Osteoblast (primary cell): ENCODE measurements around the gene RAD51B. TPM values are rescaled to one million over a fixed set of nuclear protein-coding genes. Genes with fewer than 3 reads are reported as not detected.

Experiments
- DNase-seq: peaks from one replicate; pipeline ENCODE4 v3.0.0; 2011; ENCODE audit warnings: low spot score, mixed read lengths; ENCODE audit not compliant: insufficient read length; ENCODE audit errors: missing footprints
- H2AFZ ChIP-seq: 2 replicates; pipeline ENCODE4 v1.6.0; 2011; ENCODE audit warnings: mild to moderate bottlenecking, low read length
- H3K27ac ChIP-seq: 2 replicates; pipeline ENCODE4 v1.5.1; 2011; ENCODE audit warnings: mild to moderate bottlenecking, low read depth, low read length, moderate library complexity
- H3K27me3 ChIP-seq: 2 replicates; pipeline ENCODE4 v1.6.0; 2012; ENCODE audit warnings: mild to moderate bottlenecking, control low read depth, inconsistent platforms, low read length, moderate library complexity; ENCODE audit not compliant: insufficient read depth
- H3K36me3 ChIP-seq: 2 replicates; pipeline ENCODE4 v1.5.1; 2011; ENCODE audit warnings: mild to moderate bottlenecking, low read length, control low read depth, moderate library complexity; ENCODE audit not compliant: insufficient read depth
- H3K4me1 ChIP-seq: 2 replicates; pipeline ENCODE4 v1.5.1; 2011; ENCODE audit warnings: mild to moderate bottlenecking, low read length, control low read depth, moderate library complexity; ENCODE audit not compliant: insufficient read depth
- H3K4me2 ChIP-seq: 2 replicates; pipeline ENCODE4 v1.6.0; 2011; ENCODE audit warnings: mild to moderate bottlenecking, low read length; ENCODE audit not compliant: insufficient read depth
- H3K4me3 ChIP-seq: fragments of 200-600 bp; sonication (generic); 3 replicates; pipeline ENCODE4 v1.5.1; 2012; ENCODE audit warnings: mild to moderate bottlenecking, low read length, inconsistent platforms; ENCODE audit not compliant: insufficient read depth
- H3K79me2 ChIP-seq: 2 replicates; pipeline ENCODE4 v1.6.0; 2012; ENCODE audit warnings: mild to moderate bottlenecking, low read length, control low read depth, inconsistent platforms; ENCODE audit not compliant: insufficient read depth
- H3K9me3 ChIP-seq: 2 replicates; pipeline ENCODE4 v1.5.1; 2011; ENCODE audit warnings: low read depth, low read length, control low read depth
- H4K20me1 ChIP-seq: 2 replicates; pipeline ENCODE4 v1.6.0; 2012; ENCODE audit warnings: mild to moderate bottlenecking, low read length, control low read depth; ENCODE audit not compliant: insufficient read depth
- total RNA-seq: library from RNA; depleted of rRNA; stranded (reverse); fragments of >200 nt; gene quantifications from 2 replicates; pipeline ENCODE4 v1.2.3, GENCODE V29; 2012
- TF ChIP-seq, protein P1 (sequence below): IDR thresholded peaks from 2 replicates; pipeline ENCODE4 v1.5.1; 2011; ENCODE audit warnings: mild to moderate bottlenecking, low read depth, low read length, moderate library complexity; ENCODE audit errors: extremely low read depth

RAD51B gene
- total RNA-seq, 1 donor: 13.8 TPM

DNA sequence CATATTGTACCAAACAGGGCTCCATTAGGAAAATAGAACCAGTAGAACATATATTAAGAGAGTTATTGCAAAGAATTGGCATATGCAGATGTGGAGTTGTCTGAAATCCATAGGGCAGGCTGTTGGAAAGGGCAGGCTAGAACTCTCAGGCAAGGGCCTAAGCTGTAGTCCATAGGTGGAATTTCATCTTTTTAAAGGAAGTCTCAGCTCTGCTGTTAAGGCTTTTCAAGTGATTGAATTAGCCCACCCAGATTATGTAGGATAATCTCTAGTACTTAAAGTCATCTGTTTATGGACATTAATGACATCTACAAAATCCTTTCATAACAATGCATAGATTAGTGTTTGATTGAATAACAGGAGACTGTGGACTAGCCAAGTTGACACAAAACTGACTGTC lies 59.4 kb downstream of the RAD51B start:
- DNase-seq: no peak
- TF ChIP-seq, protein P1, sequence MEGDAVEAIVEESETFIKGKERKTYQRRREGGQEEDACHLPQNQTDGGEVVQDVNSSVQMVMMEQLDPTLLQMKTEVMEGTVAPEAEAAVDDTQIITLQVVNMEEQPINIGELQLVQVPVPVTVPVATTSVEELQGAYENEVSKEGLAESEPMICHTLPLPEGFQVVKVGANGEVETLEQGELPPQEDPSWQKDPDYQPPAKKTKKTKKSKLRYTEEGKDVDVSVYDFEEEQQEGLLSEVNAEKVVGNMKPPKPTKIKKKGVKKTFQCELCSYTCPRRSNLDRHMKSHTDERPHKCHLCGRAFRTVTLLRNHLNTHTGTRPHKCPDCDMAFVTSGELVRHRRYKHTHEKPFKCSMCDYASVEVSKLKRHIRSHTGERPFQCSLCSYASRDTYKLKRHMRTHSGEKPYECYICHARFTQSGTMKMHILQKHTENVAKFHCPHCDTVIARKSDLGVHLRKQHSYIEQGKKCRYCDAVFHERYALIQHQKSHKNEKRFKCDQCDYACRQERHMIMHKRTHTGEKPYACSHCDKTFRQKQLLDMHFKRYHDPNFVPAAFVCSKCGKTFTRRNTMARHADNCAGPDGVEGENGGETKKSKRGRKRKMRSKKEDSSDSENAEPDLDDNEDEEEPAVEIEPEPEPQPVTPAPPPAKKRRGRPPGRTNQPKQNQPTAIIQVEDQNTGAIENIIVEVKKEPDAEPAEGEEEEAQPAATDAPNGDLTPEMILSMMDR: no peak
- H3K79me2 ChIP-seq: no peaks in the 10 kb centered on the region
- H3K27ac ChIP-seq: no peak overlapping the region
- H3K27me3 ChIP-seq: no peaks in the 10 kb centered on the region
- H4K20me1 ChIP-seq: no peaks in the 10 kb centered on the region
- no peak overlapping the region for H2AFZ ChIP-seq
- no peak overlapping the region for H3K4me3 ChIP-seq
- no peak overlapping the region for H3K4me2 ChIP-seq
- no peaks in the 10 kb centered on the region for H3K9me3 ChIP-seq
- no peaks in the 10 kb centered on the region for H3K36me3 ChIP-seq
- H3K4me1 ChIP-seq: no peaks in the 10 kb centered on the region

GRCh38 chr14:67881225-67881624 lies 61.6 kb downstream of the RAD51B start:
- H3K36me3 ChIP-seq: no peaks in the 10 kb centered on the region
- H2AFZ ChIP-seq: no peak overlapping the region
- H3K4me3 ChIP-seq: no peak overlapping the region
- no peak overlapping the region for H3K4me2 ChIP-seq
- no peak for DNase-seq
- no peaks in the 10 kb centered on the region for H3K27me3 ChIP-seq
- TF ChIP-seq, protein P1: no peak
- H3K4me1 ChIP-seq: no peaks in the 10 kb centered on the region
- H4K20me1 ChIP-seq: no peaks in the 10 kb centered on the region
- H3K27ac ChIP-seq: no peak overlapping the region
- H3K79me2 ChIP-seq: no peaks in the 10 kb centered on the region
- no peaks in the 10 kb centered on the region for H3K9me3 ChIP-seq

- Histone ChIP-seq H3K4me1 (no peaks in the 10 kb centered on the region), H3K36me3 (no peaks in the 10 kb centered on the region), H3K27ac (no peak overlapping the region), H2AFZ (no peak overlapping the region), H3K27me3 (no peaks in the 10 kb centered on the region), H3K4me3 (no peak overlapping the region), H3K79me2 (no peaks in the 10 kb centered on the region), H3K9me3 (no peaks in the 10 kb centered on the region), H3K4me2 (no peak overlapping the region), H4K20me1 (no peaks in the 10 kb centered on the region)
- TF ChIP-seq, protein P1: no peak
- no peak for DNase-seq
Measured at GRCh38 chr14:67882986-67883555, 63.5 kb downstream of the RAD51B start.

- no peaks in the 10 kb centered on the region for H3K36me3 ChIP-seq
- no peaks in the 10 kb centered on the region for H3K27me3 ChIP-seq
- no peak for DNase-seq
- H3K9me3 ChIP-seq: no peaks in the 10 kb centered on the region
- no peak overlapping the region for H3K4me3 ChIP-seq
- H4K20me1 ChIP-seq: no peaks in the 10 kb centered on the region
- TF ChIP-seq, protein P1: peak; percentile 36
- H2AFZ ChIP-seq: no peak overlapping the region
- no peaks in the 10 kb centered on the region for H3K4me1 ChIP-seq
- no peak overlapping the region for H3K27ac ChIP-seq
- no peaks in the 10 kb centered on the region for H3K79me2 ChIP-seq
- no peak overlapping the region for H3K4me2 ChIP-seq
Measured at GRCh38 chr14:67883717-67884116, 64.1 kb downstream of the RAD51B start.
